Spleen (tissue), 11 donors: Measurements from ENCODE around the gene OPRM1. TPM values are rescaled to one million over a fixed set of nuclear protein-coding genes. Genes with fewer than 3 reads are reported as not detected.
A peak's percentile ranks its signal among the peaks of the same experiment; 100 is the strongest.
"Not testable (repeated sequence)": the region's sequence is repeated elsewhere in the genome, so short reads cannot be mapped to it uniquely, and the experiment has no call there.

Experiments
- DNase-seq: peaks from one replicate; pipeline ENCODE4 v3.0.0-alpha.2; 2020
- H3K27ac ChIP-seq, 8 donors: fragments of 200-600 bp; sonication (generic) in 7 of 8; 1 replicate in 4 of 8; 2 replicates in 4 of 8; pipeline versions ENCODE4 v1.5.0 to v1.8.0; 2016 to 2021; ENCODE audit warnings: inconsistent platforms in 4 of 8, mild to moderate bottlenecking in 4 of 8, moderate library complexity in 1 of 8
- H3K27me3 ChIP-seq, 7 donors: fragments of 200-600 bp; sonication (generic) in 6 of 7; replicated peaks in 1 of 7; 1 replicate in 4 of 7; 2 replicates in 3 of 7; pipeline versions ENCODE4 v1.5.0 to v1.8.0; 2016 to 2021; ENCODE audit warnings: inconsistent platforms in 3 of 7, mild to moderate bottlenecking in 1 of 7
- H3K36me3 ChIP-seq, 6 donors: fragments of 200-600 bp; sonication (generic) in 5 of 6; 1 replicate in 4 of 6; 2 replicates in 2 of 6; pipeline versions ENCODE4 v1.5.0 to v1.8.0; 2016 to 2021; ENCODE audit warnings: inconsistent platforms in 2 of 6
- H3K4me1 ChIP-seq, 6 donors: fragments of 200-600 bp; sonication (generic) in 5 of 6; 1 replicate in 3 of 6; 2 replicates in 3 of 6; pipeline versions ENCODE4 v1.5.0 to v1.8.0; 2016 to 2021; ENCODE audit warnings: inconsistent platforms in 3 of 6
- H3K4me3 ChIP-seq, 8 donors: fragments of 200-600 bp; sonication (generic) in 7 of 8; 1 replicate in 4 of 8; 2 replicates in 4 of 8; pipeline versions ENCODE4 v1.5.0 to v1.8.0; 2016 to 2021; ENCODE audit warnings: inconsistent platforms in 4 of 8, mild to moderate bottlenecking in 4 of 8, moderate library complexity in 2 of 8
- H3K9me3 ChIP-seq, 8 donors: fragments of 200-600 bp; sonication (generic) in 7 of 8; 1 replicate in 4 of 8; 2 replicates in 4 of 8; pipeline versions ENCODE4 v1.5.0 to v1.8.0; 2016 to 2021; ENCODE audit warnings: inconsistent platforms in 4 of 8
- CTCF ChIP-seq, 11 experiments: fragments of 200-600 bp in 7 of 11; fragments of 450-650 bp in 4 of 11; sonication (generic) in 4 of 11; IDR thresholded peaks in 8 of 11; conservative IDR thresholded peaks in 3 of 11; 1 replicate in 7 of 11; 2 replicates in 4 of 11; pipeline versions ENCODE4 v1.4.0 to v1.8.0; 2016 to 2021; ENCODE audit warnings: antibody characterized with exemption in 11 of 11, inconsistent platforms in 4 of 11, mild to moderate bottlenecking in 1 of 11
- POLR2A ChIP-seq, 3 donors: fragments of 450-650 bp; IDR thresholded peaks; one replicate each; pipeline ENCODE4 v1.5.1; 2017; ENCODE audit warnings: antibody characterized with exemption in 3 of 3, mild to moderate bottlenecking in 1 of 3
- POLR2AphosphoS5 ChIP-seq, 3 donors: sonication (generic); formaldehyde crosslinking; IDR thresholded peaks; one replicate each; pipeline ENCODE4 v1.5.1; 2017; ENCODE audit warnings: antibody characterized with exemption in 3 of 3
- WGBS, 5 donors: extraction: QIAGEN DNeasy Blood & Tissue Kit in 3 of 5; methylation state at CpG; one replicate each; pipeline versions ENCODE4 v1.1.5 to v1.1.7; 2013 to 2018; 5-methylcytosine and 5-hydroxymethylcytosine counted together
- intact Hi-C: fragments of 100-400 bp; cut with DNase I; formaldehyde crosslinking; loops from one replicate; pipeline ENCODE4 v1.15.0; 2023; ENCODE audit warnings: low total_unique reads
- polyA plus RNA-seq, 3 donors: library from polyadenylated mRNA; stranded (reverse); fragments of 200-250 nt; gene quantifications; one replicate each; pipeline ENCODE4 v1.2.1, GENCODE V29; 2013
- total RNA-seq, 7 donors: library from RNA; depleted of rRNA in 3 of 7; stranded (reverse); fragments of >200 nt in 3 of 7; fragmentation: NEBNext Ultra II Directional in 4 of 7; extraction: Animal tissue kit (Norgen Biotek cat#: 25700) in 4 of 7; gene quantifications; one replicate each; pipeline versions ENCODE4 v1.1.0 to v1.2.1, GENCODE V29; 2016 to 2021
- donor health status: healthy with polysubstance abuse.
- donor health status: DM: no; HTN: no; CAD: no; lungs with moderate emphysema.
- donor health status: DM: no; HTN: no; CAD: no.
- donor health status: Bipolar disorder and iron deficiency.
- donor health status: healthy.
- donor health status: DM: no; HTN: no; CAD: no.
- donor health status: DM: yes; HTN: yes; CAD: no.

OPRM1 gene
- total and polyA plus RNA-seq, 10 donors = not detected

GRCh38 chr6:154166140-154166539, 127.1 kb downstream of the OPRM1 start:
- Histone ChIP-seq H3K4me1 (peaks cover 0 to 92% (median 33%) of the 10 kb centered on the region in 6 donors), H3K27ac (peak overlapping the region in 5 of 8 donors; percentile 18 to 70 (median 48)), H3K27me3 (no peaks in the 10 kb centered on the region), H3K4me3 (no peak overlapping the region), H3K36me3 (peaks cover 0 to 12% (median 0%) of the 10 kb centered on the region in 6 donors), H3K9me3 (no peaks in the 10 kb centered on the region)
- intact Hi-C loops = no loop called here
- 66 to 87% (median 77%) methylated on average over 9 of the region's 9 CpGs for WGBS, 5 donors
- DNase-seq = no peak
- TF ChIP-seq CTCF (IDR thresholded peaks at IDR 0.05 in 8 of 11, conservative IDR thresholded peaks at IDR 0.05 in 3 of 11) (no peak), POLR2AphosphoS5 (IDR thresholded peaks at IDR 0.05) (no peak), POLR2A (IDR thresholded peaks at IDR 0.05) (no peak)

- Histone ChIP-seq H3K4me1 (peaks cover 0 to 82% (median 26%) of the 10 kb centered on the region in 6 donors), H3K36me3 (peaks cover 0 to 13% (median 0%) of the 10 kb centered on the region in 6 donors), H3K27ac (peak overlapping the region in 6 of 8 donors; percentile 9 to 70 (median 33)), H3K27me3 (no peaks in the 10 kb centered on the region), H3K4me3 (no peak overlapping the region), H3K9me3 (no peaks in the 10 kb centered on the region)
- no peak for TF ChIP-seq CTCF (IDR thresholded peaks at IDR 0.05 in 8 of 11, conservative IDR thresholded peaks at IDR 0.05 in 3 of 11)
- no peak for TF ChIP-seq POLR2AphosphoS5 (IDR thresholded peaks at IDR 0.05)
- no peak for TF ChIP-seq POLR2A (IDR thresholded peaks at IDR 0.05)
- intact Hi-C loops = no loop called here
- 32 to 47% (median 41%) methylated on average over 2 of the region's 2 CpGs for WGBS, 5 donors
- DNase-seq = no peak
Measured at GRCh38 chr6:154167126-154167525, 128.1 kb downstream of the OPRM1 start.

GRCh38 chr6:154169193-154169847, 130.3 kb downstream of the OPRM1 start:
- TF ChIP-seq CTCF (IDR thresholded peaks at IDR 0.05 in 8 of 11, conservative IDR thresholded peaks at IDR 0.05 in 3 of 11) = no peak
- TF ChIP-seq POLR2AphosphoS5 (IDR thresholded peaks at IDR 0.05) = peak in 1 of 3 donors; percentile 26
- no peak for TF ChIP-seq POLR2A (IDR thresholded peaks at IDR 0.05)
- peak overlapping the region in 3 of 8 donors; percentile 25 to 38 (median 30) for H3K27ac ChIP-seq
- H3K36me3 ChIP-seq = peaks cover 0 to 21% (median 0%) of the 10 kb centered on the region in 6 donors
- no peaks in the 10 kb centered on the region for H3K27me3 ChIP-seq
- intact Hi-C loops = no loop called here
- H3K9me3 ChIP-seq = peaks cover 0 to 3% (median 0%) of the 10 kb centered on the region in 8 donors
- H3K4me1 ChIP-seq = peaks cover 0 to 71% (median 24%) of the 10 kb centered on the region in 6 donors
- no peak overlapping the region for H3K4me3 ChIP-seq
- DNase-seq = no peak
- 45 to 65% (median 60%) methylated on average over 5 of the region's 5 CpGs for WGBS, 5 donors

GRCh38 chr6:154170106-154170505, 131.1 kb downstream of the OPRM1 start:
- no peak for DNase-seq
- 67 to 85% (median 79%) methylated on average over 2 of the region's 2 CpGs for WGBS, 5 donors
- Histone ChIP-seq H3K9me3 (peaks cover 0 to 3% (median 0%) of the 10 kb centered on the region in 8 donors), H3K36me3 (peaks cover 0 to 21% (median 0%) of the 10 kb centered on the region in 6 donors), H3K27ac (peak overlapping the region in 1 of 8 donors; percentile 38), H3K4me3 (no peak overlapping the region), H3K4me1 (peaks cover 0 to 63% (median 21%) of the 10 kb centered on the region in 6 donors), H3K27me3 (no peaks in the 10 kb centered on the region)
- intact Hi-C loops = no loop called here
- TF ChIP-seq POLR2A (IDR thresholded peaks at IDR 0.05) = no peak
- no peak for TF ChIP-seq CTCF (IDR thresholded peaks at IDR 0.05 in 8 of 11, conservative IDR thresholded peaks at IDR 0.05 in 3 of 11)
- no peak for TF ChIP-seq POLR2AphosphoS5 (IDR thresholded peaks at IDR 0.05)

GRCh38 chr6:154172393-154172792, 133.4 kb downstream of the OPRM1 start:
- H3K27ac ChIP-seq, intact Hi-C loops, H3K4me3 ChIP-seq, H3K27me3 ChIP-seq, DNase-seq: not testable (repeated sequence)
- Histone ChIP-seq H3K4me1 (peaks cover 0 to 40% (median 6%) of the 10 kb centered on the region in 6 donors), H3K36me3 (peaks cover 0 to 14% (median 0%) of the 10 kb centered on the region in 6 donors), H3K9me3 (peaks cover 0 to 16% (median 6%) of the 10 kb centered on the region in 8 donors)
- WGBS, 5 donors = 69 to 92% (median 89%) methylated on average over 3 to 5 of the region's 5 CpGs
